ENCODE results near the gene LRGUK. TPM values are rescaled to one million over a fixed set of nuclear protein-coding genes. Genes with fewer than 3 reads are reported as not detected.

LRGUK gene
- total RNA-seq, 3 donors from 2014 or later (not counting 1 experiment from before 2014, with no cell fraction given) = 0.90 to 1.7 (median 0.92) TPM

DNA sequence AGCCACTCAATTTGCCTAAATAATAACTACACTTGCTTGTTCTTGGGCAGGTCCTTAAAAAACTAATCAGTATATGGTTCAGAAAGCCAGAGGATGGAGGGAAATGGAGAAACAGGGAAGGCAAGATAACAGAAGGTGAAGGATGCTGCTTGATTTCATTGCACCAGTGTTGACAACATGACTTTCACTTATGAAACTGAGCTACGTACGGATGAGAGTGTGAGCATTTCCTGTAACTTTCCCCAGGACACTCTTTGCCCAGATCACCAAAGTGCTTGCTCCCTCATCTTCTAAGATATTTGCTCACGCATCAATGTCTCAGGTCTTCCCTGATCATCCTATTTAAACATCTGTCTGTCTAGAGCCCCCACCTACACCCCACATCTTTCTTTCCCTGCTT, 152.2 kb downstream of the LRGUK start:
- Mint-ChIP-seq H3K27me3 (ENCODE audit: low read depth in 2 of 2) (peaks cover 18 to 64% of the 10 kb centered on the region in 2 donors), H3K4me3 (no peak overlapping the region), H3K36me3 (no peaks in the 10 kb centered on the region), H3K9me3 (no peaks in the 10 kb centered on the region), H3K27ac (no peak overlapping the region), H3K4me1 (no peaks in the 10 kb centered on the region)
- Histone ChIP-seq H3K27me3 (ENCODE audit: control insufficient read depth, insufficient read depth, low read length) (no peaks in the 10 kb centered on the region), H3K4me1 (ENCODE audit: control insufficient read depth, insufficient read depth, low read length) (no peaks in the 10 kb centered on the region), H3K27ac (ENCODE audit: low read length) (no peak overlapping the region), H3K36me3 (ENCODE audit: control insufficient read depth, insufficient read depth, low read length) (no peaks in the 10 kb centered on the region), H3K4me3 (ENCODE audit: low read length) (no peak overlapping the region), H3K9me3 (ENCODE audit: control insufficient read depth, insufficient read depth, low read length) (no peaks in the 10 kb centered on the region)
- intact Hi-C loops (cut with micrococcal nuclease) = no loop called here
- DNase-seq (no peak), ATAC-seq (no peak)
- 81% methylated on average over 3 of the region's 3 CpGs for WGBS (ENCODE audit: insufficient coverage)
- TF ChIP-seq, protein P1, sequence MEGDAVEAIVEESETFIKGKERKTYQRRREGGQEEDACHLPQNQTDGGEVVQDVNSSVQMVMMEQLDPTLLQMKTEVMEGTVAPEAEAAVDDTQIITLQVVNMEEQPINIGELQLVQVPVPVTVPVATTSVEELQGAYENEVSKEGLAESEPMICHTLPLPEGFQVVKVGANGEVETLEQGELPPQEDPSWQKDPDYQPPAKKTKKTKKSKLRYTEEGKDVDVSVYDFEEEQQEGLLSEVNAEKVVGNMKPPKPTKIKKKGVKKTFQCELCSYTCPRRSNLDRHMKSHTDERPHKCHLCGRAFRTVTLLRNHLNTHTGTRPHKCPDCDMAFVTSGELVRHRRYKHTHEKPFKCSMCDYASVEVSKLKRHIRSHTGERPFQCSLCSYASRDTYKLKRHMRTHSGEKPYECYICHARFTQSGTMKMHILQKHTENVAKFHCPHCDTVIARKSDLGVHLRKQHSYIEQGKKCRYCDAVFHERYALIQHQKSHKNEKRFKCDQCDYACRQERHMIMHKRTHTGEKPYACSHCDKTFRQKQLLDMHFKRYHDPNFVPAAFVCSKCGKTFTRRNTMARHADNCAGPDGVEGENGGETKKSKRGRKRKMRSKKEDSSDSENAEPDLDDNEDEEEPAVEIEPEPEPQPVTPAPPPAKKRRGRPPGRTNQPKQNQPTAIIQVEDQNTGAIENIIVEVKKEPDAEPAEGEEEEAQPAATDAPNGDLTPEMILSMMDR (IDR thresholded peaks at IDR 0.05) = no peak

- H3K36me3 Mint-ChIP-seq = no peaks in the 10 kb centered on the region
- H3K27ac Mint-ChIP-seq = no peak overlapping the region
- Histone ChIP-seq H3K9me3 (ENCODE audit: control insufficient read depth, insufficient read depth, low read length) (no peaks in the 10 kb centered on the region), H3K4me3 (ENCODE audit: low read length) (no peak overlapping the region), H3K4me1 (ENCODE audit: control insufficient read depth, insufficient read depth, low read length) (no peaks in the 10 kb centered on the region), H3K36me3 (ENCODE audit: control insufficient read depth, insufficient read depth, low read length) (no peaks in the 10 kb centered on the region), H3K27me3 (ENCODE audit: control insufficient read depth, insufficient read depth, low read length) (no peaks in the 10 kb centered on the region), H3K27ac (ENCODE audit: low read length) (no peak overlapping the region)
- DNase-seq = no peak
- TF ChIP-seq, protein P1 (IDR thresholded peaks at IDR 0.05) = no peak
- peaks cover 18 to 66% of the 10 kb centered on the region in 2 donors for H3K27me3 Mint-ChIP-seq (ENCODE audit: low read depth in 2 of 2)
- no peaks in the 10 kb centered on the region for H3K9me3 Mint-ChIP-seq
- no peak for ATAC-seq
- intact Hi-C loops (cut with micrococcal nuclease) = no loop called here
- no peak overlapping the region for H3K4me3 Mint-ChIP-seq
- H3K4me1 Mint-ChIP-seq = no peaks in the 10 kb centered on the region
These were observed 152.8 kb downstream of the LRGUK start for GRCh38 chr7:134279898-134280297.

DNA sequence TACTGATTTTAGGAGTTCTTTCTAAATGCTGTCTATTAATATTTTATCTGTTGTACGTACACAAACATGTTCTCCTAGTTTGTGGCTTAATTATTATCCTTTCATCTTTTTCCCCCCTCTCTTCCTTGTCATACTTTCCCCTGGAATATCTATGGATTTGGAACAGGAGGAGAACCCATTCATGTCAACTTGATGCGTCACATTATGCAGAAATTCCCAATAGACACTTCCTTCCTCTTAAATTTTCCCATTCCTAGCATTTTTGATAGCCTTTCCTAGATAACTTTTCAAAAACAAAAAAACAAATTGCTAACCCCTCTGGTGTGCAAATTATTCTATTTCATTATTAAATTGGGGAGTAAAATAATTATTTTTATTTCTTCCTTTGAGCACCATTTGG, 153.4 kb downstream of the LRGUK start:
- H3K36me3 Mint-ChIP-seq = no peaks in the 10 kb centered on the region

GRCh38 chr7:134284011-134284410, 156.9 kb downstream of the LRGUK start:
- 88% methylated on average over 5 of the region's 6 CpGs for WGBS (ENCODE audit: insufficient coverage)
- no peak for ATAC-seq
- no peaks in the 10 kb centered on the region for H3K4me1 ChIP-seq (ENCODE audit: control insufficient read depth, insufficient read depth, low read length)
- no peak overlapping the region for H3K4me3 Mint-ChIP-seq
- H3K36me3 Mint-ChIP-seq = no peaks in the 10 kb centered on the region
- H3K27ac ChIP-seq (ENCODE audit: low read length) = no peak overlapping the region
- no peaks in the 10 kb centered on the region for H3K9me3 ChIP-seq (ENCODE audit: control insufficient read depth, insufficient read depth, low read length)
- H3K27me3 Mint-ChIP-seq (ENCODE audit: low read depth in 2 of 2) = peaks cover 13 to 45% of the 10 kb centered on the region in 2 donors
- intact Hi-C loops (cut with micrococcal nuclease) = no loop called here
- no peaks in the 10 kb centered on the region for H3K27me3 ChIP-seq (ENCODE audit: control insufficient read depth, insufficient read depth, low read length)
- TF ChIP-seq, protein P1 (IDR thresholded peaks at IDR 0.05) = no peak
- H3K4me1 Mint-ChIP-seq = no peaks in the 10 kb centered on the region
- no peaks in the 10 kb centered on the region for H3K36me3 ChIP-seq (ENCODE audit: control insufficient read depth, insufficient read depth, low read length)
- H3K4me3 ChIP-seq (ENCODE audit: low read length) = no peak overlapping the region
- H3K9me3 Mint-ChIP-seq = no peaks in the 10 kb centered on the region
- no peak overlapping the region for H3K27ac Mint-ChIP-seq
- DNase-seq = no peak

More for the DNA sequence above, 153.4 kb downstream of the LRGUK start:
- Histone ChIP-seq H3K4me3 (ENCODE audit: low read length) (no peak overlapping the region), H3K27me3 (ENCODE audit: control insufficient read depth, insufficient read depth, low read length) (no peaks in the 10 kb centered on the region), H3K4me1 (ENCODE audit: control insufficient read depth, insufficient read depth, low read length) (no peaks in the 10 kb centered on the region), H3K36me3 (ENCODE audit: control insufficient read depth, insufficient read depth, low read length) (no peaks in the 10 kb centered on the region), H3K9me3 (ENCODE audit: control insufficient read depth, insufficient read depth, low read length) (no peaks in the 10 kb centered on the region), H3K27ac (ENCODE audit: low read length) (no peak overlapping the region)
- no peak overlapping the region for H3K27ac Mint-ChIP-seq
- H3K9me3 Mint-ChIP-seq = no peaks in the 10 kb centered on the region
- no peak overlapping the region for H3K4me3 Mint-ChIP-seq
- no peak for ATAC-seq
- DNase-seq = no peak
- peaks cover 18 to 61% of the 10 kb centered on the region in 2 donors for H3K27me3 Mint-ChIP-seq (ENCODE audit: low read depth in 2 of 2)
- no peaks in the 10 kb centered on the region for H3K4me1 Mint-ChIP-seq
- TF ChIP-seq, protein P1 (IDR thresholded peaks at IDR 0.05) = no peak
- WGBS (ENCODE audit: insufficient coverage) = 86% methylated on average over 1 of the region's 2 CpGs
- intact Hi-C loops (cut with micrococcal nuclease) = no loop called here

All from natural killer cell (primary cell).